Measurements from ENCODE around the gene TIGD1.

The TIGD1 gene

DNA sequence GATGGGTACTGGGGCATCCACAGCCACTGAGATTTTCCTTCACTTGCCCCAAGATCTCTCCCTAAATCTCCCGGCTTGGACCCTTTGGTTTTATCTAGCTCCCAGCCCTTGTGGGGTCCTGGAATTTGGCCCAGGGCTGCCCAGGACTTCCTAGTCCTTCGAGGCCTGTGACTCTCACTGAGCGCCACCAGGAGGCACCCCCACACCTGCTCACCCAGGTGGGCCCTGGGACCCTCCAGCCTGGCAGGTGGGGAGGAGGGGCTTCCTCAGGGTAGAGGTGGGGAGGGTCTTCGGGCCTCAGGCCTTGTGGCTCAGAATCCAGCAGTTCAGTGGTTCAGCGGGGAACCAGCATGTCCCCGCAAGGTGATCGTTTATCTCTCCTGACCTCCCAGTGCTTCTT is 42.1 kb downstream of the TIGD1 start:
- no peak overlapping the region for H3K27ac Mint-ChIP-seq (ENCODE audit: low read depth)
- no peaks in the 10 kb centered on the region for H3K9me3 Mint-ChIP-seq
- H3K27me3 Mint-ChIP-seq, result peaks cover 70% of the 10 kb centered on the region
- no peaks in the 10 kb centered on the region for H3K36me3 Mint-ChIP-seq (ENCODE audit: insufficient read depth)
- ATAC-seq (replicated peaks; ENCODE audit: extremely low read depth, poor library complexity, severe bottlenecking) (no peak), DNase-seq (ENCODE audit: low spot score in 2 of 2) (no peak)
- no peak overlapping the region for H3K4me3 Mint-ChIP-seq
- no peaks in the 10 kb centered on the region for H3K4me1 Mint-ChIP-seq

DNA sequence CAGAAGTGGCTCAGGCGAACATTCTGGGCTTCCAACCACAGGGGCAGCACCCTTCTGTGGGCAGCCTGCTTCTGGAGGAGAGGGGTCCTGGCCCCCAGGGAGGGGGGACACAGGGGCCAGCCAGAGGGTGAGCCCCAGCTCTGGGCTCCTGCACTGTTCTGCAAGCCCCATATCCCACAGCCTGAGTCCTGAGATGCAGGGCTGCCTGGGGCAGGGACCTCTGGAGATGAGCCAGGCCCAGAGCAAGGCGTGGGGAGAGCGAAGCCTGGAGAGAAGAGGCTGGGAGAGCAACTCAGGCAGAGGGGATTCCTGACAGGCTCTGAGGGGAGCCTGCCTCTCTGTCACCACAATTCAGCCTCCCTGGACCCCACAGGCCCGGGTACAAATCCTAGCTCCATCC is 43.6 kb downstream of the TIGD1 start:
- Mint-ChIP-seq H3K27ac (ENCODE audit: low read depth) (no peak overlapping the region), H3K27me3 (peaks cover 70% of the 10 kb centered on the region), H3K4me3 (no peak overlapping the region), H3K4me1 (peaks cover 4% of the 10 kb centered on the region), H3K9me3 (no peaks in the 10 kb centered on the region), H3K36me3 (ENCODE audit: insufficient read depth) (peaks cover 3% of the 10 kb centered on the region)
- ATAC-seq (replicated peaks; ENCODE audit: extremely low read depth, poor library complexity, severe bottlenecking), result no peak
- no peak for DNase-seq (ENCODE audit: low spot score in 2 of 2)

DNA sequence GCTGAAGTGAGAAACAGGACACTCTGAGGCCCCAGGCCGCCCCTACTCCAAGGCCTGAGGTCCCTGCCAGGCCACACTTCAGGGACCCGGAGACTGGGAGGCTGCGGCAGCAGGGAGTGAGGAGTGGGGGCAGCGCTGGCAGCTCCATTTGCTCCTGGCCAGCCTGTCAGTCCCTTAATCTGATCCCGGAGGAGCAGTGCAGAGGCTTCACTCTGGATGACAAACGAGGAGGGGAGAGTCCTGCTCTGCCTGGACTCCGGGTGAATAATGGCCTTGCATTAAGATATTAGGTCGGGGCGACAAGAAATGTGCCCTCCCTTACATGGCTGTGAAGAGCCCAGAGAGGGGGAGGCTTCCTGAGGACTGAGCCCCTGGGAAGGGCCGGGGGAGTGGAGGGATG is 44.5 kb downstream of the TIGD1 start:
- Mint-ChIP-seq H3K36me3 (ENCODE audit: insufficient read depth) (peaks cover 3% of the 10 kb centered on the region), H3K4me1 (peaks cover 4% of the 10 kb centered on the region), H3K27me3 (peaks cover 78% of the 10 kb centered on the region), H3K27ac (ENCODE audit: low read depth) (no peak overlapping the region), H3K9me3 (no peaks in the 10 kb centered on the region), H3K4me3 (no peak overlapping the region)
- ATAC-seq (replicated peaks; ENCODE audit: extremely low read depth, poor library complexity, severe bottlenecking) (no peak), DNase-seq (ENCODE audit: low spot score in 2 of 2) (no peak)

DNA sequence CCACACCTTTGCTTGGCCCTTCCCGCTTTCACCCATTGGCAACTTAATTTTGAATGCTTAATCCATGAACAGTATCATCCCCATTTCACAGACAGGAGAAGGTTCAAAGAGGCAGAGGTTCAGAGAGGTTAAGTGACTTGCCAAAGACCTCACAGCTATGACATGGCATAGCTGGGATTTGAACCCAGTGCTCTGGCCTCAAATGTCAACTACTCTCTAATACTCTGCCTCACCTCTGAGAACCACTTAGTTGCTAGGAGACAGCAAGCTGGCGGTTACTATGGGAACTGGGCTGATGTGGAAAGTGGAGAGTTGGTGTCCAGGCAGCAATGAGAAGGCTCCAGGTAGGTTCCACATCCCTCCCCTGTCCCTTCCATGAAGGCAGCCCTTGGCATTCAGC is 45.9 kb downstream of the TIGD1 start:
- peaks cover 92% of the 10 kb centered on the region for H3K27me3 Mint-ChIP-seq
- peaks cover 3% of the 10 kb centered on the region for H3K36me3 Mint-ChIP-seq (ENCODE audit: insufficient read depth)
- no peak overlapping the region for H3K27ac Mint-ChIP-seq (ENCODE audit: low read depth)

DNA sequence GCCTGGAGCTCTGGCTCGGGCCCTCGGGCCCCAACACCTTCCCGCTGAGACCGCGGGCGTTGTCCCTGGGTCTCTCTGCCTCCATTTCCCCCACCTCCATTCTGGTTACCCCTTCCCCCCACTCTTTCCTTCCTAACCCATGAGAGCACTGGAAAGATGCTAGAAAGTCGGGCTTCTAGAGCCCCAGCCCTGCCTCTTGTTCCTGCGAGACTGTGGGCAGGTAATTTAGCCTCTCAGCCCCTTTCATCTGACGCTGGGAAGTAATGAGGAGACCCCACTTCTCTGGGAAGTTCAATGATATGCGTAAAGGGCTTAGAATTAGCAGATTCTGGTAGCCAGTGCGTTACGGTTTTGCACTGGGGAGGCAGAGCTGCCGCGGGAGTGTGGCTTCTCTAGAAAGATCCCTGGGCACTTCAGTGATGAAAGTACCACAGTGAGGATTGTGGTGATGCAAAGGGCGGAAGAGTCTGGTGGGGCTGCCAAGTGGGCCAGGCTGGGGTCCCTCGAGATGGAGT is 46.5 kb downstream of the TIGD1 start:
- Mint-ChIP-seq H3K4me3 (peak overlapping the region; percentile 45), H3K36me3 (ENCODE audit: insufficient read depth) (peaks cover 3% of the 10 kb centered on the region), H3K27me3 (peaks cover 89% of the 10 kb centered on the region), H3K27ac (ENCODE audit: low read depth) (peak overlapping the region; percentile 32), H3K4me1 (peaks cover 4% of the 10 kb centered on the region), H3K9me3 (no peaks in the 10 kb centered on the region)
- DNase-seq (ENCODE audit: low spot score in 2 of 2) (no peak), ATAC-seq (replicated peaks; ENCODE audit: extremely low read depth, poor library complexity, severe bottlenecking) (no peak)

More for the DNA sequence above, 45.9 kb downstream of the TIGD1 start:
- Mint-ChIP-seq H3K4me3 (no peak overlapping the region), H3K9me3 (no peaks in the 10 kb centered on the region), H3K4me1 (peaks cover 4% of the 10 kb centered on the region)
- ATAC-seq (replicated peaks; ENCODE audit: extremely low read depth, poor library complexity, severe bottlenecking), result no peak
- DNase-seq (ENCODE audit: low spot score in 2 of 2), result no peak

DNA sequence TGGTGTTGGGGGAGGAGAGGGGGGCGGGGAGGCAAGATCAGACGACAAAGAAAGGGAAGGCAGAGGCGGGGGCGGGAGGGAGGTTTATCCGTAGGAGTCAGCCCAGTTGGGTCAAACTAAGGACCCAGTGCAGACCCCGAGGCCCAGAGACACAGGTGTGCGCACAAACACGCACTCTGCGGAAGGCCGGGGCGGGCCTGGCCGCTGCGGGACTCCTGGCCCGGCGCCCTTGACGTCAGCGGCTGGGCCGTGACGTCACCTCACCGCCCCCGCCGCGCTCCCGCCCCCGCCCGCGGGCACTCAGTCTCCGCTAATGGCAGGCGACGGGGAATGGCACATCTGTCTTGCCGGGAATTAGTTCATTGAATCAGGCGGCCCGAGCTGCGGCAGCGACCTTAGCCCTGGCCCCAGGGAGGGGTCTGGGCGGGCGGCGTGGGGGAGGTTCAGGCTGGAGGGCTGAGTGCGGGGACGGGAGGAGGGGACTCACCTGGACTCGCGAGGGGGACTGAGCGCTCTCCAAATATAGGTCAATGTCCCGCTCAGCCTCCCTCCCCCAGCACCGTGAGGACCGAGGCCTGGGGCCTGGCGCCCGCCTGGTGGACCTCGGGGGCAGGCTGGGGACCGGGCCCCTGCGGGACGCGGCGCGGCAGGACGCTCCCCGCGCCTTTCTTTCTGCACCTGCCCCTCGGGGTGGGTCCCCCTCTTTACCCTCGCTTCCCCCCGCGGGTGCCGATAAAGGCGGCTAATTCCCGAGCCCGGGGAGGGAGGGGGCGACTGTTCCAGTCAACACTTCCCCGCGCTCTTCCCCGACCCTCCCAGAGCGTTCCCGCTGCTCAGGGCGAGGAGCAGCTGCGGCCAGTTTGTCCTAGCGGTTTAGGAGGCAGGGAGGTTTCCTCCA is 47.2 kb downstream of the TIGD1 start:
- Mint-ChIP-seq H3K4me3 (peak overlapping the region; percentile 45), H3K9me3 (no peaks in the 10 kb centered on the region), H3K27me3 (peaks cover 82% of the 10 kb centered on the region), H3K4me1 (peaks cover 4% of the 10 kb centered on the region), H3K36me3 (ENCODE audit: insufficient read depth) (peaks cover 3% of the 10 kb centered on the region), H3K27ac (ENCODE audit: low read depth) (peak overlapping the region; percentile 32)
- peak; percentile 63 for ATAC-seq (replicated peaks; ENCODE audit: extremely low read depth, poor library complexity, severe bottlenecking)
- peak in 1 of 2 donors; percentile 28 for DNase-seq (ENCODE audit: low spot score in 2 of 2)

DNA sequence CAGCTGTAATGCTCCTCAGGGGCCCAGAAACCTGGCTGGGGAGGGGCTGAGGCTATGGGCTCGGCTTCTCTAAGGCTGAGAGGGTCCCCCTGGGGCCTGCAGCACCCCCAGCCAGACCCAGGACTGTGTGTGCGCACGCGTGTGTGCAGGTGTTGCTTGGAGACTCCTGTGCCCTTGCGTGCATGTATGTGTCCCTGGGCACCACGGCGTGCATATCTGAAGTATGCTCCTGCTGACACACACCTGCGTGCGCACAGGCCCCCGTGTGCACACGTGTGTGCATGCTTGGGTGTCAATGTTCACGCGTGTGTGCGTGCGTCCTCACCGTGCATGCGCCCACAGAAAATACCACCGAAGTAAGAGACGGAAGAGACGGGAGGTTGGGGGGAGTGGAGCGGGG is 47.8 kb downstream of the TIGD1 start:
- peaks cover 3% of the 10 kb centered on the region for H3K36me3 Mint-ChIP-seq (ENCODE audit: insufficient read depth)
- ATAC-seq (replicated peaks; ENCODE audit: extremely low read depth, poor library complexity, severe bottlenecking) (peak; percentile 44), DNase-seq (ENCODE audit: low spot score in 2 of 2) (no peak)
- no peaks in the 10 kb centered on the region for H3K9me3 Mint-ChIP-seq
- H3K27ac Mint-ChIP-seq (ENCODE audit: low read depth), result no peak overlapping the region
- H3K4me3 Mint-ChIP-seq, result peak overlapping the region; percentile 44
- H3K4me1 Mint-ChIP-seq, result peaks cover 4% of the 10 kb centered on the region
- H3K27me3 Mint-ChIP-seq, result peaks cover 77% of the 10 kb centered on the region

DNA sequence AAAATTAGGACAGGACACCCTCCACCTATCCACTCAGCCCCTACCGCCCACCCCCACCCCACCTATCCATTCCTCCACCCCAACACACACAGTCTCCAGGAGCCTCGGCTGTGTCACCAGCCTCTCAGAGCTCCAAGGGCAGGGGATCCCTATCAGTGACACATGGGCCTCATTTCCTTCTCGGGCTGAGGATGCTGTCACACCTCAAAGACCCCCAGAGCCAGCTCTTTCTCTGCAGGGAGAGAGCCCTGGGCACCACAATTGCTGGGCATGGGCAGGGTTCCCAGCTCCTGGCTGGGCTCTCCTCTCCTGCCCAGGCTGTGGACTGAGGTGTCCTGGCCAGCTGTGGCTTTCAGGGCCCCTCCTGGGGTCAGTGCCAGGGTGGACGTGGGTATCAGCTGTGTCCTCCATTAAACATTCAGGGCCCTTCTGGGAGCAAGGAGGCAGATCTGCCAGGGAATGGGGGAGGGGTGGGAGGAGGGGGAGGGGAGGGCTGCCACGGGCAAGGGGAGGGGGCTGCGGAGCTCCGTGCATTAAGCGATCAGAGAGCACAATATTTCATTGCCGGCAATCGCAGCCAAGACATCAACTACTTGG is 48.5 kb downstream of the TIGD1 start:
- DNase-seq (ENCODE audit: low spot score in 2 of 2) (no peak), ATAC-seq (replicated peaks; ENCODE audit: extremely low read depth, poor library complexity, severe bottlenecking) (no peak)
- Mint-ChIP-seq H3K27ac (ENCODE audit: low read depth) (no peak overlapping the region), H3K9me3 (no peaks in the 10 kb centered on the region), H3K4me3 (no peak overlapping the region), H3K27me3 (peaks cover 70% of the 10 kb centered on the region), H3K4me1 (peaks cover 4% of the 10 kb centered on the region), H3K36me3 (ENCODE audit: insufficient read depth) (peaks cover 3% of the 10 kb centered on the region)

DNA sequence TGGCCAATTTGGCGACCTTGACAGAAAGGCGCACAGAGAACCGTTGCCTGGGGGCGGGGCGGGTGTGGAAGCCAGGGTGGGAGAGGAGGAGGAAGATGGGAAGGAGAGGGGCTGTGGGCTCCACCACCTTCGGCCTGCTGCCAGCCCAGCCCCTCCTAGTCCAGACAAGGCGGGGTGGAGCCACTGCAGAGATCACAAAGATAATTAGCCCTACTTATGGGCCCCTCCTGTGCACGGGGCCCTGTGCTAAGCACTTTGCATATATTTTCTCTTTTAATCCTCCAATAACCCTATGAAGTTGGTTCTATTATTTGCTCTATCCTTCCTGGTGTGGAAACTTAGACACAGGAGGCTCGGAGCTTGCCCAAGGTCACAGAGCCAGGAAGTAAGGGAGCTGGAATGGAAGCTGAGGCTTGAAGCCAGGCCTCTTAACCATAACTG is 49.0 kb downstream of the TIGD1 start:
- ATAC-seq (replicated peaks; ENCODE audit: extremely low read depth, poor library complexity, severe bottlenecking) (no peak), DNase-seq (ENCODE audit: low spot score in 2 of 2) (no peak)
- H3K27me3 Mint-ChIP-seq, result peaks cover 66% of the 10 kb centered on the region
- peaks cover 4% of the 10 kb centered on the region for H3K4me1 Mint-ChIP-seq
- H3K27ac Mint-ChIP-seq (ENCODE audit: low read depth), result no peak overlapping the region
- peaks cover 3% of the 10 kb centered on the region for H3K36me3 Mint-ChIP-seq (ENCODE audit: insufficient read depth)
- H3K9me3 Mint-ChIP-seq, result no peaks in the 10 kb centered on the region
- H3K4me3 Mint-ChIP-seq, result no peak overlapping the region

DNA sequence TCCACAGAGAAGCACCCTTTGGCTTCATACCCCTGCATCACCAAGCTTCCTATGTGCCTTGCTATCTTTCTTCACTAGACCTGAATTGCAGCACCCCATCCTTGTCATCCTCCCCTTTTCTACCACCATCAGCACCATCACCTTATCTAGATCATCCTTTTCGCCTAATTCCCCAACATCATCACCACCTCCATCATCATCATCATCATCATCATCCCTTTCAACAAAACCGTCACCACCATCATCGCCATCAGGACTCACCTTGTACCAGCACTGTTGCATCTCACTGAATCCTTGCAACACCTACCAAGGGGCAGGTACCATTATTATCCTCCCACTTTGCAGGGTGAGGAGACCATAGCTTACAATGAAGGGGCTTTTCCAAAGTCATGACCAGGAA is 51.9 kb downstream of the TIGD1 start:
- DNase-seq (ENCODE audit: low spot score in 2 of 2) (no peak), ATAC-seq (replicated peaks; ENCODE audit: extremely low read depth, poor library complexity, severe bottlenecking) (no peak)
- H3K27me3 Mint-ChIP-seq, result peaks cover 38% of the 10 kb centered on the region
- H3K27ac Mint-ChIP-seq (ENCODE audit: low read depth), result no peak overlapping the region
- H3K4me3 Mint-ChIP-seq, result no peak overlapping the region
- H3K9me3 Mint-ChIP-seq, result no peaks in the 10 kb centered on the region
- peaks cover 3% of the 10 kb centered on the region for H3K36me3 Mint-ChIP-seq (ENCODE audit: insufficient read depth)
- H3K4me1 Mint-ChIP-seq, result peaks cover 4% of the 10 kb centered on the region

Data from central memory CD8-positive, alpha-beta T cell (primary cell).